Activated CD4-positive, CD25-positive, alpha-beta regulatory T cell treated with anti-CD3 and anti-CD28 coated beads, Interleukin-2, amount 50 U/mL, for 24 hours (primary cell): ENCODE results near the gene ADAM12.
"Not testable (repeated sequence)": the region's sequence is repeated elsewhere in the genome, so short reads cannot be mapped to it uniquely, and the experiment has no call there.

Experiments used
- ATAC-seq, 2 donors: fragments of 150-1000 bp; cut with Tn5 transposase; one replicate each; pipeline ENCODE4 v1.10.0; 2021; ENCODE audit warnings: mild to moderate bottlenecking in 1 of 2, moderate library complexity in 1 of 2

Gene ADAM12

DNA sequence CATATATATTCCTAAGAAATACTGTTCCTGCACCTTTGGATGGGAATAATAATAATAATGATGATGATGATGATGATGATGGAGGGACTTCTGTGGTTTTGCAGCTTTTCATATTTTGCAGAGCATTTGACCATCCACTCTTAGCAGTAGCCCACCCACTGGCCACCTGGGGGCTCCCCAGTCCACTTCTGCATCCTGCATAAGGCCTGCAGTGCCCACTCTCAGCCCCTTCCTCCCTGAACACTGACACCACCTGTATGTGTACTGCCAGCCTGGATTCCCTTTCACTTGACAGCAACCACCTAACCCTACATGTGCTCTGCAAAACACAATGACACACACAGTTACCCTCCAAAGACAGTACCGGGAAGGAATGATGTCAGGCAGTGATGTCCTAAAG lies 131.4 kb downstream of the ADAM12 start:
- no peak for ATAC-seq

DNA sequence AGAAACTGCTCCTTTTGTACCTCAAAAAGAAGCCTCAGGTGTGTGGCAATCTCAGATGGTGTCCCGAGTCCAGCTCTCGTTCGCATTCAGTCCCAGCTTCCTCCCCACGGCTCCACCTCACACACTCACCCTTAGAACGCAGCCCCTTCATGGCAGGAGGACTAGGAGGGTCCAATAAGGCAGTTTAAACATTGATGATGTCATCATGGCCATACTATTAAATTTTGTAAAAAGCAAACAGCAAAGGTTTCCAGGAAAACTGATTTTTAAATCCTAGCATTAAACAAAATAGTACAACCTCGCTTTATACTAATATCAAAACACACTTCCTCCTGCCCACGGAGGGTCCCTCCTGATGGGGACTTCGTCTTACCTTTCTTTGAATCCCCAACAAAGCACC lies 133.0 kb downstream of the ADAM12 start:
- ATAC-seq = no peak

- no peak for ATAC-seq
Measured at GRCh38 chr10:126253611-126253998, 134.7 kb downstream of the ADAM12 start.

DNA sequence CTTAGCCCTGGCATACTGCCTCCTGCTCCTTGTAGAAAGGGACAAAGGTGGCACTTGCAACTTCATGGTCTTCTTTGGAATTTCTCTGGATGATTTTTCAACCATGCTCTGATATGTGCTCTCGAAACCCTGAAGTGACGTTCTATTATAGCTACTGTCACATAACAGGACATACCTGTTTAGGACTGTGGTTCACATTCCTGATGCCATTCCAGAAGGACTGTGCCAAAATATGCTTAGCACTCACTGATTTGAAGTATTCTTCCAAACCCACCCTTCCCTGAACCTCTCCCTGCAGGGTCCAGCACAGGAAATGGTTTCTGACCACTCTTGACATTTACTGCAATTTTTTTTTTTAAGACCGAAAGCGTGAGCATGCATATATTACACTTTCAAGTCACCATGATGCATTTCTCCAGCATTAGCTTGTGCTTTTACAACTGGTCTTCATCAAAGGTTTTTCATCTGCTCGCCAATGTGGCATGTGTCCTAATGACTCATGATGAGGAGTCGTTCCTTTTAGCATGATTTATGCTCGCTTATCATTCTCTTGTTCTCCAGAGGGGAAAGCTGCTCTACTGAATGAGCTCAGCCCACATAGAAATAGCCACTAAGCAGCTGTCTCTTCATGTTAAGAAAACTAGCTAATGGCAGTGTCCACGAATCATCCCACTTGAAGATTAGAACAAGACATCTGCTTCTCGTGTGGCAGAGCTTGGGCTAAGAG lies 135.2 kb downstream of the ADAM12 start:
- ATAC-seq = no peak

DNA sequence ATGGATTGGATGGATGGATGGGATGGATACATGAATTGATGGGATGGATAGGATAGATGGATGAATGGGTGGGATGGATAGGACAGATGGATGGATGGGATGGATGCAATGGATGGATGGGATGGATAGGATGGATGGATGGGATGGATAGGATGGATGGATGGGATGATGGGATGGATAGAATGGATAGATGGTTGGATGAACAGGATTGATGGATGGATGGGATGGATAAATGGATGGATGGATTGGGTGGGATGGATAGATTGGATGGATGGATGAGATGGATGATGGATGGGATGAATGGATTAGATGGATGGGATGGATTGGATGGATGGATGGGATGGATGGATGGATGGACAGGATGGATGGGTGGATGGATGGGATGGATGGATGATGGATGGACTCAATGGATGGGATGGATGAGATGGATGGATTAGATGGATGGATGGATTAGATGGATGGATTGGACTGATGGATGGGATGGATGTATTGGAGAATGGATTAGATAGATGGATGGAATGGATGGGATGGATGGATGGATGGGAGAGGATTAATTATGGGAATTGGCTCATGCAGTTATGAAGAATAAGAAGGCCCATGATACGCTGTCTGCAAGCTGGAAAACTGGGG lies 136.4 kb downstream of the ADAM12 start:
- no peak for ATAC-seq

DNA sequence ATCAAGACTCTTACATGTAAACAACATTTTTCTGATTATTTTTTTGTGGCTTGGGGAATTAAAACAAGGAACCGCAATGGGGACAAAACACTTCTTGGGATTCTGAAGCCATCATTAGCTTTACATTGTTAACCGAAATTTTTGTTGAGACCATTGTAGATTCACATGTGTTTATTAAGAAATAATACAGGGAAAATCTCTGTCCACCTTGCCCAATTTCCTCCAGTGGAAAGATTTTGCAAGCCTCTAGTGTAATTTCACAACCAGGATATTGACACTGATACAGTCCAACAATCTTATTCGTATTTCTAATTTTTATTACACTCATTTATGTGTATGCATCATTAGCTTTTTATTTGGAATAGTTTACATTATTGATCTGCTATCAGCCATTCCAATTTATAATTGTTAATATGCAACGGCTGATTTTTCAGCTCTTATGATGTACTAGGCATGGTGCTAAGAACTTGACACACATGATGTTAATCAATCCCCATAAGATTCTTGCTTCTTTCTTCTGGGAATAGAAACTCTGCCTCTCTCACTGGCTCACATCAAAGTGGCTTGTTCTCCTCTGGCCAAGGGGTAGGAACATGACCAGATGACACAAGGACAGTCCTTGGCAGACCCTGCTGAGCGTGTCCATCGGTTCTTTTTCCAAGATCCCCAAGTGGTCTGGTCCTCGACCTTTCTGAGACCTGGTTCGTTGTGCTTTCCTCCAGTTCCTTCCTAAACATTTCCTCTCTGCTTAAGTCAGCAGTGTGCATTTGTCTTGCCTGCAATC lies 137.6 kb downstream of the ADAM12 start:
- no peak for ATAC-seq

DNA sequence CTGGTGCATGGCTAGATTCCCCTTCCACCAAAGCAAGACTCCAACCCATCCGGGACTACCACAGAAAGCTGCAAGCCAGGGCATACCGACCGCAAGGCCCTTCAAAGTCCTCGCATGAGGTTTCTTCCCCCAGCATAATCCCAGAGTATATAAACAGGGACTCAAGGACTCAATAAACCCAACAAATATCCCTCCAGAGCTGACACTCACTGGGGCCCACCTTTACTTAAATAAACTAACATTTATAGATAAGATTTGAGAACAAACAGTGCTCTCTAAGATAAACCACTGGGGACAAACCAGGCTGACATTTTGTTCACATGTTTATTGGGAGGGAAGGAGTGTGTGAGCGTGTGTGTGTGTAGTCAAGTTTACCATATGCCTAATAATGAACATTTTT lies 138.2 kb downstream of the ADAM12 start:
- ATAC-seq = no peak

GRCh38 chr10:126247446-126247975 lies 140.8 kb downstream of the ADAM12 start:
- ATAC-seq = no peak

DNA sequence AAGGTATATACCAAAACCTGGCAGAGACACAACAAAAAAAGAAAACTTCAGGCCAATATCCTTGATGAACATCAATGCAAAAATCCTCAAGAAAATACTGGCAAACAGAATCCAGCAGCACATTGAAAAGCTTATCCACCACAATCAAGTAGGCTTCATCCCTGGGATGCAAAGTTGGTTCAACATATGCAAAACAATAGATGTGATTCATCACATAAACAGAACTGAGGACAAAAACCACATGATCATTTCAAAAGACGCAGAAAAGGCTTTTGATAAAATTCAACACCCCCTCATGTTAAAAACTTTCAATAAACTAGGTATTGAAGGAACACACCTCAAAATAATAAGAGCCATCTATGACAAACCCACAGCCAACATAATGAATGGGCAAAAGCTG lies 141.9 kb downstream of the ADAM12 start:
- ATAC-seq = not testable (repeated sequence)

DNA sequence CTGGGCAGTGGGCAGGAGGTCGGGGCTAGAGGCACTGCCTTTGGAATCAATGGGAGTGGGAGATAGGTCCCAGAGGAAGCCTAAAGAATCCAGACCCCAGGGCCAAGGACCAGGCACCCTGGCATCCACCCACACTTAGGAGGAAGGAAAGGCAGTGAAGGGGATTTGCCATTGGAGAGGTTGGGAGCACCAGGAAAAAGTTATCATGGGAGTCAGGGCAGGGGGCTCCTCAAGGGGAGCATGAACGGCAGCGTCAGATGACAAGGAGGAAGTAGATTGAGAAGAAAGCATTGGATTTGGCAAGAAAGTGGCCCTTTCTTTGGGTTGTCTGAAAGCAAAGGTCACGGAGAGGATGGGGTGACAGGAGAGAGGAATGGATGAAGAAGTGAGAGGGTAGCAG lies 142.8 kb downstream of the ADAM12 start:
- ATAC-seq = no peak

DNA sequence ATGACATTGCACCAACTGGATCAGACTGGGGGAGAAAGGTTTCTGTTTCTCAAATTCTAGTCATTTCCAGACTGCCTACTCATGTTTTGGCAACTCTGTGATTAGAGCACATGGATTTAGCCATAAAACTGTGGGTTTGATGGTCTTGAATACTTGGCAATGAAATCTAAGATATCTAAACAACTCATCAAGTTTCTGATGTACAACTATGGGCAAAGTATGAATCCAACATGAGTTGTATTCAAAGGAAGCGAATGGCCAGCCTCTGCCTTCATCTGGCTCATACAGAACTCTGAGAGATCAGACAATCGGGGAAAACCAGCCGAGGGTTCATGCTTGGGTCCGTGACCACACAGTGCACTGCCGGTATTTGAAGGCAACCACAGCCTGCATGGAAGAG lies 144.3 kb downstream of the ADAM12 start:
- no peak for ATAC-seq

DNA sequence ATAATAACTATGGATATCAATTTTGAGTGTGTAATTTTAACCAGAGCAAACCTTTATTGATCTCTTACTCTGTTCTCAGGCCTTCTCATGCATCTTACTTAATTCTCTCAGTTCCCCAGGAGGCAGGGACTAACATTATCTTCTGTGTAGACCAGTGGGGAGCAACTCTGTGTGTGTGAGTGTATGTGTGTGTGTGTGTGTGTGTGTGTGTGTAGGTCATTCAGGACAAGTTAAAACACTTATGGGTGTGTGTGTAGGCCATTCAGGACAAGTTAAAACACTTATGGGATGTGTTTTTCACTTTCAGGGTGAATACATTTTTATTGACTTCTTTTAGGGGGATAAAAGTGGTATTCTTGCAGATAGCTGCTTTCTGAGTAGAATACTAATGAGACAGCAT lies 145.0 kb downstream of the ADAM12 start:
- no peak for ATAC-seq

GRCh38 chr10:126242397-126243260 lies 145.6 kb downstream of the ADAM12 start:
- no peak for ATAC-seq

DNA sequence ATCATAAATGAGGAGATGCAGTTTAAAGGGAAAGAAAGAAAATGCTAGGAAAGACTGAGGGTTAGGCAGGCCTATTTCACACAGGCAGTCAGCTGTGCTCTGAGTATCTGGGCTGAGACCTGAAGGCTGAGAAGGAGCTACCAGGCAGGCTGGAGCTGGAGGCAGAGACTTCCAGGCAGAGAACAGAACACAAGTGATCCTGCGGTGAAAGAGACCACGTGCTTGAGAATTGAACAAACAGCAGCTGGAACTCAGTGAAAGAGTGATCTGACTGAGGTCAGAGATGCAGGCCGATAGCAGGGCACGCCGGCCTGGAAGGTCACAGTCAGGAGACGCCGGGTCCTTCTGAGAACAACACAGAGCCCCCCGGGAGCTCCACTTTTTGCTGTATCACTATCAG lies 147.8 kb downstream of the ADAM12 start:
- ATAC-seq = no peak

DNA sequence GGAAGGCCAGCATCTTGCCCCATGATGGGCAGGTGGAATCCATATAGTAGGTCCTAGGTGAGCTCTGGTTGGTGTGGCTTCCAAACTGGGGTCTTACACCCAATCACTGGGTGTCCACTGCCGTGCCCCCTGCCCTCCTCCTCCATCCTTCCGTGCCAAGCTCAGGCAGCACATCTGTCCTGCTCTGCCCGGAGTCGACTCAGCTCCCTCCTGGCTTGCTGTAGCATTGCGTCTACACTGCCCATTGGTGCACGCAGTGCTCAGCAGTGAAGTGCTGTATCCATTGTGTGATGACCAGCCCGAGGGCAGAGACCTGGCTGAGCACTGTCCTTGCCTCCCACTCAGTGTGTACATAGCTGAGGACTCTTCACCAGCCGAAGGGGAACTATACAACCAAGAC lies 148.4 kb downstream of the ADAM12 start:
- ATAC-seq = no peak

GRCh38 chr10:126235979-126236851 lies 152.1 kb downstream of the ADAM12 start:
- ATAC-seq = no peak

DNA sequence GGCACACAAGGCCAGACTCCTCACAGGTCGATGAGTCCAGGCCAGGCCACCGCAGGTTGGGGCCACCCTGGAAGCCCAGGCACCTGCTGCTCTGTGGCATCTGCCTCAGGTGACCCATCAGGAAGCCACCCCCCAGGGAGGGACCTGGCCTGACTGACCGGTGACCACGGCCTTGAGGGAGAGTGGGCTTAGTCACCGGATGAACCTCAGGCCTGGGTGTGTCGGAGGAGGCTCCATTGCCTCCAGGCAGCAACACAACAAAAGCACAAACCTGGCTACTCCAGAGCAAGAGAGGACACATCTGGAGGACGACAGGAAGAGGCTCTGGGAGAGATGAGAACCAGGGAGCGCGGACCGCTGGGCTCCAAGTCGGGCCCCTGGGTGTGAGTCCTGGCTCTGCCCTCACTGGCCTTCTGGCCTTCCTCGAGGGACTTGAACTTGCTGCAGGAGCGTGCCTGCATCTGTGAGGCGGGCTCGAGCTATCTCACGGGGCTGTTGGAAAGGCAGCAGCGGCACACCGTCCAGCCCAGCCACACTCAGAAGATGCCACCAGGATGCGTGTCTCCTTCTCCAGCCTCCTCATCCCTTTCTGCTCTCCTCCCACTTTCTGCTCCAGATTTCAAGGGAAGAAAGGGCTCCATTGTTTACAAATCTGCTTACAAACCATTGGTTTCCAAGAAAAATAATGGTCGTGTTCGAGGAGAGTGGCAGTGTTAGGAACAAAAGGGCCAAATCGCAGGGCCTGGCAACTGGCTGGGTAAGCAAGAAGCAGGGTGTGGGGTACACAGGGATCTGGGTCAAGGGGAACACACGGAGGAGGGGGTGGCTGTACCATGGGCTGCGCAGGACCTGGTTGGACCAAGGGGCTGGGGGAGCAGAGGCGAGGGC lies 152.9 kb downstream of the ADAM12 start:
- no peak for ATAC-seq

- no peak for ATAC-seq
Measured at GRCh38 chr10:126234630-126235029, 153.6 kb downstream of the ADAM12 start.

DNA sequence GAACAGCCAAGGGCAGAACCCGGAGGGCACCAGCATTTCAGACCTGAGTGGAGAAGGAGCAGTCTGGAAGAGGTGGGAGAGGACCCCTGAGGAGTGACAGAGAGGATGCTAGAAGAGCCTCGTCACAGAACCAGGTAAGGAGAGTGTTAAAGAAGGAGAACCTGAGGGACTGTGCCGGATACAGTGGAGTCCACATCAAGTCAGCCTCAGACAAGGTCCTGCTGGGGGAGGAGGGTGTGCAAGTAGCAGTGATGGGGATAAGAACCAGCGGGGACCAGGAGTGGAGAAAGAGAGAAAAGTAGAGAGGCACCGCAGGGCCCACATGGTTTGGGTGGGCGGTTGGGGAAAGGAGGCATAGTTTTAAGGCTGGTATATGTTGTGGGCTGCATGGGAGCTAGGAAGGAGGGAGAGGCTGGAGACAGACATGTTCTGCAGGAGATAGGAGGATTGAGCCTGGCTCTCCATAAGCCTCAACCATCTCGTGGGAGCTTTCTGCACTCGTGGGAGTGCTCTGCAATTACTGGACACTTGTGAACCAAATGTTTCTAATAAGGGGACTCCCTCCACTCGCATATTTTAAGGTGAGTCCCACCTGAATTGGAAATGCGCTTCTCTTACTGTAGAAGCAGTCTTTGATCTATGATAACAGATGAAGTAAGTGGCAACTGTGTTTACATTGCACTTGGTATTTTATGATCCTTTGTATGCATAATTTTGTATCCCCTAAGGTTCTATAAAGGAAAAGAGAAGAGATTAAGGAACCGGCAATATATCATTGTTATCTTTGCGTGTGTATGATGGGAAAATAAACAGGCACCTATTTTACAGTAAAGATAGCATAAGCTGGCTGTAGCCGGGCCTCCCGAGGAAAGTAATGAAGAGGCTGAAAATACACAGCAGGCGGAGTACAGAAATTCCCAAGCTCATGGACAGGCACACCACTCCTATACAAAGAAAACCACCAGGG lies 154.8 kb downstream of the ADAM12 start:
- no peak for ATAC-seq
